GM23248 (cell line): ENCODE data around the gene SURF4. TPM values are rescaled to one million over a fixed set of nuclear protein-coding genes. Genes with fewer than 3 reads are reported as not detected.

Source experiments
- DNase-seq: peaks from one replicate; pipeline ENCODE4 v3.0.0-alpha.2; 2015
- H2AFZ ChIP-seq: fragments of 200-600 bp; sonication (generic); 2 replicates; pipeline ENCODE4 v1.6.1; 2016; ENCODE audit warnings: antibody characterized with exemption
- H3F3A ChIP-seq: fragments of 200-600 bp; sonication (generic); 2 replicates; pipeline ENCODE4 v1.6.1; 2016; ENCODE audit warnings: mild to moderate bottlenecking, antibody characterized with exemption, mixed run types; ENCODE audit not compliant: insufficient read depth
- H3K27ac ChIP-seq: fragments of 200-600 bp; sonication (generic); 2 replicates; pipeline ENCODE4 v1.5.1; 2016; ENCODE audit warnings: mild to moderate bottlenecking
- H3K27me3 ChIP-seq: fragments of 200-600 bp; sonication (generic); replicated peaks from 2 replicates; pipeline ENCODE4 v1.6.1; 2016; ENCODE audit warnings: mild to moderate bottlenecking; ENCODE audit not compliant: insufficient read depth
- H3K36me3 ChIP-seq: fragments of 200-600 bp; sonication (generic); 2 replicates; pipeline ENCODE4 v1.6.1; 2016; ENCODE audit warnings: low read depth, mild to moderate bottlenecking
- H3K4me1 ChIP-seq: fragments of 200-600 bp; sonication (generic); 2 replicates; pipeline ENCODE4 v1.6.1; 2016; ENCODE audit warnings: mild to moderate bottlenecking; ENCODE audit not compliant: insufficient read depth
- H3K4me2 ChIP-seq: fragments of 200-600 bp; sonication (generic); one replicate; pipeline ENCODE4 v1.6.1; 2016; ENCODE audit warnings: mild to moderate bottlenecking; ENCODE audit not compliant: unreplicated experiment
- H3K4me3 ChIP-seq: fragments of 200-600 bp; sonication (generic); 2 replicates; pipeline ENCODE4 v1.5.1; 2016; ENCODE audit warnings: mild to moderate bottlenecking
- H3K79me2 ChIP-seq: fragments of 200-600 bp; sonication (generic); 2 replicates; pipeline ENCODE4 v1.6.1; 2016; ENCODE audit warnings: mild to moderate bottlenecking; ENCODE audit not compliant: insufficient read depth
- H3K9ac ChIP-seq: fragments of 200-600 bp; sonication (generic); 2 replicates; pipeline ENCODE4 v1.6.1; 2016; ENCODE audit warnings: mild to moderate bottlenecking
- H3K9me2 ChIP-seq: fragments of 200-600 bp; sonication (generic); 2 replicates; pipeline ENCODE4 v1.6.1; 2016; ENCODE audit warnings: mixed run types, mild to moderate bottlenecking, moderate library complexity; ENCODE audit not compliant: insufficient read depth
- H3K9me3 ChIP-seq: fragments of 200-600 bp; sonication (generic); one replicate; pipeline ENCODE4 v1.6.1; 2017; ENCODE audit warnings: low read depth
- H4K20me1 ChIP-seq: fragments of 200-600 bp; sonication (generic); 2 replicates; pipeline ENCODE4 v1.6.0; 2016; ENCODE audit not compliant: insufficient read depth
- EZH2 ChIP-seq: fragments of 200-600 bp; sonication (generic); IDR thresholded peaks from 2 replicates; pipeline ENCODE4 v1.6.1; 2018; ENCODE audit warnings: antibody characterized with exemption, mild to moderate bottlenecking; ENCODE audit not compliant: insufficient read depth, poor library complexity, severe bottlenecking
- EZH2phosphoT487 ChIP-seq: fragments of 200-600 bp; sonication (generic); IDR thresholded peaks from 2 replicates; pipeline ENCODE4 v1.6.1; 2018; ENCODE audit warnings: antibody characterized with exemption, moderate library complexity, mild to moderate bottlenecking, low read depth; ENCODE audit not compliant: insufficient read depth
- WGBS, 2 experiments: methylation state at CpG; one replicate each; pipeline ENCODE4 v1.1.6; 2015 to 2017; ENCODE audit warnings: low lambda C conversion rate in 2 of 2, low coverage in 1 of 2; ENCODE audit errors: missing lambda C conversion rate in 2 of 2; 5-methylcytosine and 5-hydroxymethylcytosine counted together
- in situ Hi-C: fragments of 300-500 bp; cut with MboI; formaldehyde crosslinking; loops from 2 replicates; pipeline ENCODE4 v1.15.0; 2020
- polyA plus RNA-seq: library from polyadenylated mRNA; unstranded; fragments of >200 nt; fragmentation: Nextera tagmentation; extraction: Ambion mirVana; gene quantifications from 2 replicates; pipeline ENCODE4 v1.2.1, GENCODE V29; 2016
- total RNA-seq: library from RNA; depleted of rRNA; stranded (reverse); fragments of >200 nt; shearing (Covaris generic); gene quantifications from 2 replicates; pipeline ENCODE4 v1.2.3, GENCODE V29; 2014

Gene SURF4
- total and polyA plus RNA-seq, 2 experiments from 2014 or later, result 406 to 638 TPM

DNA sequence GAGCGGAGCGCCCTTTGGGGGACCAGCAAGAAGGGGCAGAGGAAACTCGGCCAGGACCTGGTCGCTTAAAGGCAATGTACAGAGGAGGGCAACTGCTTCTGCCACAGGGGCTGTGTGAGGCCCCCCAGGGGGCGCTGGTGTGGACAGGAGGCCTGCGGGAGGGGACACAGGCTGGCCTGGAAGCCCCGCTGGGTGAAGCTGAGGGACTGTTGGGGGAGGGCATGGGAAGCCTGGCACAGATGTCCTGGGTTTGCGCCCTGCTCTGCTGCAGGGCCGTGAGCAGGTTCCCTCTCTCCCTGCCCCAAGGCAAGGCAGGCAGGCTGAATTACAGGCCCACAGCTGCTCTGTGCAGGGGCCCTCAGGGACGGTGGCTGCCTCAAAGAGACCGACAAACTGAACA is 33.3 kb downstream of the SURF4 start:
- no peak overlapping the region for H3K27ac ChIP-seq
- H3K4me2 ChIP-seq, result no peak overlapping the region
- in situ Hi-C loops, result no loop called here
- no peaks in the 10 kb centered on the region for H3K9me3 ChIP-seq
- WGBS, 2 experiments, result 92 to 96% methylated on average over 8 to 11 of the region's 11 CpGs
- H3K79me2 ChIP-seq, result peaks cover 32% of the 10 kb centered on the region
- no peaks in the 10 kb centered on the region for H3K27me3 ChIP-seq
- H4K20me1 ChIP-seq, result no peaks in the 10 kb centered on the region
- H3F3A ChIP-seq, result peaks cover 7% of the 10 kb centered on the region
- no peak overlapping the region for H3K4me3 ChIP-seq
- H3K9ac ChIP-seq, result no peak overlapping the region
- H3K9me2 ChIP-seq, result no peaks in the 10 kb centered on the region
- peaks cover 14% of the 10 kb centered on the region; the same call in 1 of the 2 replicates for H3K36me3 ChIP-seq
- no peak for DNase-seq
- no peak for TF ChIP-seq EZH2phosphoT487
- no peak for TF ChIP-seq EZH2
- H3K4me1 ChIP-seq, result 0 out of 2 replicates have a peak, but pooled peaks cover 4% of the 10 kb centered on the region
- H2AFZ ChIP-seq, result no peak overlapping the region

DNA sequence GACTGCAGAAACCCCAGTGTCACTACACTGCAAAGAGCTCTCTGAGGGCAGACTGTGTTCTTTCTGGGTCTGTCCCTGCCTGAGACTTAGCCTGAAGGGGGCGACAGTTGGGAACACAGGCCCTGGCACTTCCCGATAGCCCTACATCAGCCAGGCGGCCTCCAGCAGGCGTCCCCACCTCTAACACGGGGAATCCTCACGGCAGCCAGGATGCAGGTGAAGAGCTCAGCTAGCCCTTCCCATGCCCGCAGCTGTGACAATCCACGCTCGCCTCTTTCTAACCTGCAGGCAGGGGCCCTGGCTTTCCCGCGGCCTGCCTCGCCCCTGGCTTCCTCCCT is 33.8 kb downstream of the SURF4 start:
- no peak overlapping the region for H3K27ac ChIP-seq
- WGBS, 2 experiments, result 78 to 84% methylated on average over 11 to 12 of the region's 12 CpGs
- DNase-seq, result no peak
- no peaks in the 10 kb centered on the region for H3K9me3 ChIP-seq
- peaks cover 12% of the 10 kb centered on the region for H3F3A ChIP-seq
- no peak overlapping the region for H2AFZ ChIP-seq
- H3K27me3 ChIP-seq, result no peaks in the 10 kb centered on the region
- no peak overlapping the region for H3K4me3 ChIP-seq
- H3K4me1 ChIP-seq, result 0 out of 2 replicates have a peak, but pooled peaks cover 4% of the 10 kb centered on the region
- H3K36me3 ChIP-seq, result peaks cover 14% of the 10 kb centered on the region; the same call in 1 of the 2 replicates
- no peak overlapping the region for H3K9ac ChIP-seq
- peaks cover 28% of the 10 kb centered on the region for H3K79me2 ChIP-seq
- TF ChIP-seq EZH2phosphoT487 (no peak), EZH2 (no peak)
- no peak overlapping the region for H3K4me2 ChIP-seq
- H3K9me2 ChIP-seq, result no peaks in the 10 kb centered on the region
- in situ Hi-C loops, result no loop called here
- no peaks in the 10 kb centered on the region for H4K20me1 ChIP-seq

DNA sequence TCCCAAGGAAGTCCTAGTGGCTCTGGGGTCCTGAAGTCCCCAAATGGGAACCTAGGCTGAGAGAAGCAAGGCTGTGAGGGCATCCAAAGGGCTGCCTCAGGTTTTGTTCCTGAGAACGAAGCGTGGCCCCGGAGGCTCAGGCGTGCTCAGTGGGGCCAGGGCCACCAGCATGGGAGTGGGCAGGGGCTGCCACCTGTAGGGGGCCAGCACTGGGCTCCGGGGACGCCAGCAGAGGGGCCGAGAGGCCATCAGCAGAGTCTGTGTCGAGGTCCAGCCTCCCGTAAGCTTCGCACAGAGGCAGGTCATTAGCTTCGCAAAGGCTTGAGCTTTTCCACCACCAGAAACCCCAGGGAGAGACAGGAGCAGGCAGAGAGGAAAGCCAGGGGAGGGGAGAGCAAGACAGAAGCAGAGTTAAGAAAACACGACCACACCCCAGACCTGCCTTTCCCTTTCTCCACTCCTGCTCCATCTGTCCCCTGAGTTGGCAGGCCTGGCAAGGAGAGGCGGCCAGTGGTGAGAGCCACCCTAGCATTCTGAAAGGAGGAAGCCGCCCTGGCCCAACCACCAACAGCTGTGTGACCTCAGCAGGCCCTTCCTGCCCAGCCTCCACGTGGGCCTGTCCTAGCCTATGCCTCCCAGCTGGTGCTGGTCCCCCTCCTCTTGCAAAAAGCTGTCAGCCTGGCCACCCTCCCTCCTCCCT is 34.3 kb downstream of the SURF4 start:
- 0 out of 2 replicates have a peak, but pooled peaks cover 6% of the 10 kb centered on the region for H3K4me1 ChIP-seq
- no peaks in the 10 kb centered on the region for H4K20me1 ChIP-seq
- WGBS, 2 experiments, result 83 to 88% methylated on average over 13 to 15 of the region's 15 CpGs
- H3K27ac ChIP-seq, result no peak overlapping the region
- H3K9ac ChIP-seq, result no peak overlapping the region
- no peak for DNase-seq
- peaks cover 14% of the 10 kb centered on the region; the same call in 1 of the 2 replicates for H3K36me3 ChIP-seq
- no peaks in the 10 kb centered on the region for H3K9me3 ChIP-seq
- H3F3A ChIP-seq, result peaks cover 15% of the 10 kb centered on the region
- no peak overlapping the region for H3K4me3 ChIP-seq
- H2AFZ ChIP-seq, result no peak overlapping the region
- in situ Hi-C loops, result no loop called here
- H3K79me2 ChIP-seq, result peaks cover 23% of the 10 kb centered on the region
- H3K9me2 ChIP-seq, result no peaks in the 10 kb centered on the region
- no peaks in the 10 kb centered on the region for H3K27me3 ChIP-seq
- no peak for TF ChIP-seq EZH2phosphoT487
- no peak overlapping the region for H3K4me2 ChIP-seq

GRCh38 chr9:133340916-133341315 is 34.9 kb downstream of the SURF4 start:
- DNase-seq, result no peak
- Histone ChIP-seq H3K9ac (no peak overlapping the region), H3K4me2 (no peak overlapping the region), H3K27ac (no peak overlapping the region), H2AFZ (no peak overlapping the region), H3K4me3 (no peak overlapping the region), H3K9me3 (no peaks in the 10 kb centered on the region), H3K36me3 (peaks cover 14% of the 10 kb centered on the region; the same call in 1 of the 2 replicates), H3K79me2 (peaks cover 17% of the 10 kb centered on the region), H3F3A (peaks cover 15% of the 10 kb centered on the region), H3K4me1 (0 out of 2 replicates have a peak, but pooled peaks cover 3% of the 10 kb centered on the region), H3K9me2 (no peaks in the 10 kb centered on the region), H3K27me3 (no peaks in the 10 kb centered on the region), H4K20me1 (no peaks in the 10 kb centered on the region)
- TF ChIP-seq EZH2, result no peak
- TF ChIP-seq EZH2phosphoT487, result no peak
- WGBS, 2 experiments, result 87 to 93% methylated on average over 11 to 13 of the region's 13 CpGs
- in situ Hi-C loops, result no loop called here
